Common myeloid progenitor, CD34-positive (primary cell): ENCODE data around the gene TSHB.

Experiments
- CTCF ChIA-PET: fragments of 350-600 bp; sonication (Branson Sonifier 250); formaldehyde crosslinking; loops from one replicate; lab custom pipeline; 2021; ENCODE audit warnings: antibody characterized with exemption; lab: Charles Lee
- POLR2A ChIA-PET: fragments of 350-600 bp; sonication (Branson Sonifier 250); formaldehyde crosslinking; loops from one replicate; lab custom pipeline; 2021; ENCODE audit warnings: antibody characterized with exemption; lab: Charles Lee
- DNase-seq, 3 donors: peaks; one replicate each; pipeline versions ENCODE4 v3.0.0 to v3.0.0-alpha.2; 2013
- H3K27ac ChIP-seq, 2 experiments: 1 replicate in 1 of 2; 2 replicates in 1 of 2; pipeline ENCODE4 v1.7.0; 2013; ENCODE audit warnings: inconsistent platforms in 2 of 2, low read length in 2 of 2, mild to moderate bottlenecking in 2 of 2, low read depth in 1 of 2, moderate library complexity in 1 of 2; ENCODE audit not compliant: severe bottlenecking in 2 of 2, insufficient read depth in 1 of 2, poor library complexity in 1 of 2
- H3K27me3 ChIP-seq, 5 experiments: replicated peaks in 2 of 5; 1 replicate in 3 of 5; 2 replicates in 2 of 5; pipeline versions ENCODE4 v1.6.1 to v1.7.0; 2013; ENCODE audit warnings: low read length in 4 of 5, mild to moderate bottlenecking in 2 of 5, moderate library complexity in 2 of 5, inconsistent platforms in 1 of 5; ENCODE audit not compliant: insufficient read depth in 5 of 5, control insufficient read depth in 4 of 5
- H3K36me3 ChIP-seq, 4 experiments: 1 replicate in 2 of 4; 2 replicates in 2 of 4; pipeline versions ENCODE4 v1.6.1 to v1.7.0; 2013; ENCODE audit warnings: low read length in 3 of 4, control low read depth in 1 of 4, mild to moderate bottlenecking in 1 of 4; ENCODE audit not compliant: control insufficient read depth in 4 of 4, insufficient read depth in 4 of 4
- H3K4me1 ChIP-seq, 4 experiments: 1 replicate in 3 of 4; 2 replicates in 1 of 4; pipeline versions ENCODE4 v1.6.1 to v1.7.1; 2013; ENCODE audit warnings: low read length in 3 of 4, mild to moderate bottlenecking in 3 of 4, control low read depth in 1 of 4, inconsistent platforms in 1 of 4, moderate library complexity in 1 of 4; ENCODE audit not compliant: control insufficient read depth in 4 of 4, insufficient read depth in 4 of 4; ENCODE audit errors: control extremely low read depth in 1 of 4
- H3K4me3 ChIP-seq, 7 experiments: 1 replicate in 4 of 7; 2 replicates in 3 of 7; pipeline versions ENCODE4 v1.5.1 to v1.7.0; 2013; ENCODE audit warnings: mild to moderate bottlenecking in 7 of 7, low read length in 6 of 7, moderate library complexity in 6 of 7, inconsistent platforms in 2 of 7, low read depth in 2 of 7, control low read depth in 1 of 7; ENCODE audit not compliant: insufficient read depth in 4 of 7, control insufficient read depth in 1 of 7; ENCODE audit errors: extremely low read depth in 1 of 7
- H3K9me3 ChIP-seq, 5 experiments: 1 replicate in 4 of 5; 2 replicates in 1 of 5; pipeline versions ENCODE4 v1.6.1 to v1.7.1; 2013; ENCODE audit warnings: low read length in 4 of 5, mild to moderate bottlenecking in 2 of 5, inconsistent platforms in 1 of 5, low read depth in 1 of 5, moderate library complexity in 1 of 5; ENCODE audit not compliant: control insufficient read depth in 4 of 5, insufficient read depth in 2 of 5; ENCODE audit errors: control extremely low read depth in 1 of 5
- WGBS: methylation state at CpG from one replicate; pipeline ENCODE4 v1.1.5; 2013; ENCODE audit not compliant: insufficient coverage; 5-methylcytosine and 5-hydroxymethylcytosine counted together

TSHB gene

DNA sequence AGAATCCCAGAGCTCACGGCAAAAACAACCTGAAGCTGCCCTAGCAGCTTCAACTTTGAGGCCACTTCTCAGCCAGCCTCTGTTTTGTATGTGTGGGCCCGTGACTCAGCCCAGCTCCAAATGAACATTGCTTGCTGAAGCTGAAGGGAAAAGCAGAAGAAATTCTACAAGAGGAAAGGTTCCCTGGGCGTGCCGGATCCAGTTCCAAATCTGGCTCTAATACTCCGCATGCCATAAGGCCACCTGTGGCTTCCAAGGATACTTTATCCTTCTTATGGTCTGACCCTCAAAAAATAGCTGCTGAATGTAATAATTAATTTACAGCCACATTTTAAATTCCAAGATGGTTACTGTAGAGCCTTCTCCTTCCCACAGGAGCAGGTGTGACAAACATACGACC lies 35.4 kb downstream of the TSHB start:
- no peak overlapping the region for H3K4me3 ChIP-seq
- POLR2A ChIA-PET, result interaction anchor here (0.8 kb wide), 1 partner anchor 20 kb away, joined by 3 read pairs; no protein-coding TSS in a partner anchor
- H3K27me3 ChIP-seq, result no peaks in the 10 kb centered on the region
- 100% methylated on average over 3 of the region's 6 CpGs for WGBS
- no peaks in the 10 kb centered on the region for H3K9me3 ChIP-seq
- CTCF ChIA-PET, result interaction anchor here (0.7 to 1.9 kb wide), 5 partner anchors 12 to 47 kb away, joined by 3 to 5 read pairs (median 3); no protein-coding TSS in a partner anchor
- H3K36me3 ChIP-seq, result peaks cover 0 to 57% (median 14%) of the 10 kb centered on the region in 4 experiments
- DNase-seq, result peak in 1 of 3 donors; percentile 13
- H3K4me1 ChIP-seq, result peaks cover 0 to 46% (median 29%) of the 10 kb centered on the region in 4 experiments
- no peak overlapping the region for H3K27ac ChIP-seq

DNA sequence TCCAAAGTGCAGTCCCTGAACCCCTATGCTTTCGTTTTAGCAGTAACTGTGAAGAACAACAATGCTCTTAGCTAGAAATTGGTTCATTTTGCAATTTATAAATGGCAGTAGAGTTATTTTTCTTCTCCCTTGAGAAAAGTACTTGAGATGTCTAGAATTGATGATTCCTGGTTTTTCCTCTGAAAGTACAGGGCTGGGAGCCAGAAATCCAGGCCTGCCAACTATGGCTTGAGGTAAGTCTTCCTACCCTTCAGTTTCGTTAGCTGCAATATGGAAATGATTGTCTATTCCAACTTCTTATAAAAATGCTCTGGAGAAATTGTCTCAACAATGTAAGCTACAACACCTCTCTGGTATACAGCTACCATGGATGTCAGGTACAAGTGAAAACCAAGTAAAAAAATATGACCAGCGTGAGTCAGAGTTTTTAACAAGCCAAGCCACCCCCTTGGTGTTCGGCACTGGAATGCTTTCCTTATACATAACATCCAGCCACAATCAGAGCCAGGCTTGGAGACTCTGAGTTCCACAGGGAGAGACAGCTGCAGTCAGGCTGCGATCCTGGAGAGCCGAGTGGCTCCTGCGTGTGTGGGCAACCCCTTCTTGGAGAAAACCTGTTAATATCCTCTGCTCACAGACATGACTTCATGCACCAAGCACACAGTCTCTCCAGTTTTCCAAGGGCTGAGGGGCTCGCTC lies 37.7 kb downstream of the TSHB start:
- ChIA-PET CTCF (interaction anchor here (1.3 to 2.8 kb wide), 5 partner anchors 9 to 45 kb away, joined by 3 to 10 read pairs (median 4); no protein-coding TSS in a partner anchor), POLR2A (interaction anchor here (0.7 kb wide), 1 partner anchor 23 kb away, joined by 3 read pairs; no protein-coding TSS in a partner anchor)
- no peak for DNase-seq
- Histone ChIP-seq H3K9me3 (no peaks in the 10 kb centered on the region), H3K27me3 (no peaks in the 10 kb centered on the region), H3K36me3 (peaks cover 0 to 75% (median 19%) of the 10 kb centered on the region in 4 experiments), H3K4me1 (peaks cover 0 to 37% (median 21%) of the 10 kb centered on the region in 4 experiments), H3K4me3 (no peak overlapping the region), H3K27ac (no peak overlapping the region)
- WGBS, result 100% methylated on average over 5 of the region's 8 CpGs

DNA sequence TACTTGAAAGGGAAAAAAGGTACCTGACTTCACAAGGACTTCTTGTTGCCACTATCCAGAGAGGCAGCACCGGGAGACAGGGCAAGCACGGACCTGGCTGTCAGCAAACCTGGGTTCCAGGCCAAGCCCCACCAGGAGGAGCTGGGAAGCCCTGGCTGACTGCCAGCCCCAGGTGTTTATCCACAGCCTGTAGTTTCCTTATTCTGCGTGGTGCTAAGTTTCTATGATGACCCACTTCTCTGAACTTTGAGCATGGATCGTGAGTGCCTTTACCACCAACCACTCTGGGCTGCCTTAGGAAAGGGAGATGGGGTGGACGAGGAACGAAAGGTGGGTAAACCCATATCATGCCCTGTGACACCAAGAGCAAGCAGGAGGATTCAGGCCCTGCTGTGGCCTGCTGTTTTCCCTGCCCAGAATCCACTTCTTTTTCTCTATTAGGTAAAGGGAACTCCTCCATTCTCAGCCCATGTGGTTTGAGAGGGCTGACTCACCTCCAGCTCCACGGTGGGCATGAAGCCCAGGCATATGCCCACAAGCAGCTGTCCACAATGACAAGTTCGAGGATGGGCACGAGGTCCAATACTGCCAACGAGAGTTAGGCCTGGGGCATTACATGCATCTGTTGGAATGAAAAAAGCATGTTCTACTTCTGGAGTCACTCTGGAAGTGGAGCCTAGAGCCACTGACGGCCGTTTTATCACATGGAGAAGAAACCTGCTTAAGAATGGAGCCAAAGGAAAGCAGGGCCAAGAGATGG lies 39.4 kb downstream of the TSHB start:
- WGBS, result 74% methylated on average over 10 of the region's 12 CpGs
- Histone ChIP-seq H3K4me3 (no peak overlapping the region), H3K4me1 (peaks cover 0 to 26% (median 8%) of the 10 kb centered on the region in 4 experiments), H3K9me3 (no peaks in the 10 kb centered on the region), H3K27me3 (no peaks in the 10 kb centered on the region), H3K36me3 (peaks cover 2 to 82% (median 18%) of the 10 kb centered on the region in 4 experiments), H3K27ac (no peak overlapping the region)
- POLR2A ChIA-PET, result no interaction called here
- peak; percentile 50 to 84 (median 79) for DNase-seq
- CTCF ChIA-PET, result interaction anchor here (1.0 to 2.8 kb wide), 3 partner anchors 10 to 16 kb away, joined by 3 to 10 read pairs (median 5); no protein-coding TSS in a partner anchor

DNA sequence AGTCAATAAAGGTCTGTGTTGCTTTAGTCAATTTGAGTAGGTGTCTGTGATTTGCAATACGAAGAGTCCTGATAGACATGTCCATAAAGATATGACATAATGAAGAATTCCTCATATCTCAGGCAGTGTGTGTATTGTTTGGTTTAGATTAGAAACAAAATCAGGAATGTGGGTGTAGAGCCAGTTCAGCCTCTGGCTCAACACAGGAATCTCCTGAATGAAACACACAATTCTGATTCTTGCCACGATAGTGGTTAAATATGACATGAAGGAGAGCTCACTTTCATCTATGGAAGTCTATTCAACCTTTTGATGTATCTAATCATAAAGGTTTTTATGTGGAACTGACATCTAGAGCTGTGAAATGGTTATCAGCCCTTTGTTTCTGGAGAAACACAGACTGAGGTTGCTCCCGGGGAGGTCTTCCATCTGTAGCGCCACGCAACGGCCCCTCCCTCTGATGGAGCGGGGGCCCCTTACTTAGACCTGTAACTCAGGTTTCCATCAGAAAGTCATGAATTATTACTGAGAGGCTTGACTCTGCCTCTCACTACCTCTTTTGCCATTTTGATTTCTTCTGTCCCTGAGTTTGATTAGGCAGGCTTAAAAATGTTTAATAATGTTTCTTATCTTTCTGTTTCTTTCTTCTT lies 40.2 kb downstream of the TSHB start:
- CTCF ChIA-PET, result interaction anchor here (1.0 to 1.5 kb wide), 2 partner anchors 9 to 12 kb away, joined by 3 to 5 read pairs; no protein-coding TSS in a partner anchor
- 100% methylated on average over 4 of the region's 7 CpGs for WGBS
- H3K27me3 ChIP-seq, result no peaks in the 10 kb centered on the region
- H3K9me3 ChIP-seq, result no peaks in the 10 kb centered on the region
- H3K4me3 ChIP-seq, result no peak overlapping the region
- H3K4me1 ChIP-seq, result peaks cover 0 to 20% (median 5%) of the 10 kb centered on the region in 4 experiments
- DNase-seq, result no peak
- peaks cover 2 to 79% (median 16%) of the 10 kb centered on the region in 4 experiments for H3K36me3 ChIP-seq
- no peak overlapping the region for H3K27ac ChIP-seq
- POLR2A ChIA-PET, result no interaction called here

DNA sequence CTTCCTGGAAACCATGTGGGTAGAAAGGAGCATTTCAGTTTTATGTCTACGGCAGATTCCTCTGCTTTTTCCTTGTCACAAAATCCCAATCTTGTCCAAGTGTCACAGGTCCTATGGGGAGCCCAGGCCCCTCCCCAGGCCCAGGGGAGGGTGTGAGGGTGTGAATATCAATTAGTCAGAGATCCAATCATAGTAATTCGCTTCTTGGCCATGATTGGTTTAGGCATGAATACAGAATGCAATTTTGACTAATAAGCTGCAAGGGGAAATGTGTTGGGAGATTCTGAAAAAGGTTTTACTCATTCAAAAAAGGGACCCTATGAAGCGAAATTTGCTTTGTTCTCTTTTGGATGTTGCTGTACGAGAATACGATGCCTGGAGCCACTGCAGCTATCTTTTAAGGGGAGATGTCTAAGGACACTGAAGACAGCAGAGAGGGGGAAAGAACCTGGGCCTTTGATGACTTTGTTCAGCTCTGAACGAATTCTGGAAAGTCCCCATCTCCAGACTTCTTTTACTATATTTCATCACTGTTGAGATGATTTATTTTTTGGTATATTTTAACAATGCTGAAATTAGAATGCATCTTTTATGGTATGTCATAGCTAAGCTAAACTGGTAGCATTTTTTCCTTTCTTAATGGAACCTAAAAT lies 41.5 kb downstream of the TSHB start:
- 100% methylated on average over 5 of the region's 6 CpGs for WGBS
- no peak overlapping the region for H3K4me3 ChIP-seq
- no peak overlapping the region for H3K27ac ChIP-seq
- ChIA-PET CTCF (interaction anchor here (0.8 to 1.6 kb wide), 4 partner anchors 12 to 42 kb away, joined by 3 to 5 read pairs (median 4); no protein-coding TSS in a partner anchor), POLR2A (no interaction called here)
- H3K27me3 ChIP-seq, result no peaks in the 10 kb centered on the region
- no peaks in the 10 kb centered on the region for H3K9me3 ChIP-seq
- peaks cover 2 to 67% (median 16%) of the 10 kb centered on the region in 4 experiments for H3K36me3 ChIP-seq
- no peak for DNase-seq
- peaks cover 0 to 20% (median 6%) of the 10 kb centered on the region in 4 experiments for H3K4me1 ChIP-seq

DNA sequence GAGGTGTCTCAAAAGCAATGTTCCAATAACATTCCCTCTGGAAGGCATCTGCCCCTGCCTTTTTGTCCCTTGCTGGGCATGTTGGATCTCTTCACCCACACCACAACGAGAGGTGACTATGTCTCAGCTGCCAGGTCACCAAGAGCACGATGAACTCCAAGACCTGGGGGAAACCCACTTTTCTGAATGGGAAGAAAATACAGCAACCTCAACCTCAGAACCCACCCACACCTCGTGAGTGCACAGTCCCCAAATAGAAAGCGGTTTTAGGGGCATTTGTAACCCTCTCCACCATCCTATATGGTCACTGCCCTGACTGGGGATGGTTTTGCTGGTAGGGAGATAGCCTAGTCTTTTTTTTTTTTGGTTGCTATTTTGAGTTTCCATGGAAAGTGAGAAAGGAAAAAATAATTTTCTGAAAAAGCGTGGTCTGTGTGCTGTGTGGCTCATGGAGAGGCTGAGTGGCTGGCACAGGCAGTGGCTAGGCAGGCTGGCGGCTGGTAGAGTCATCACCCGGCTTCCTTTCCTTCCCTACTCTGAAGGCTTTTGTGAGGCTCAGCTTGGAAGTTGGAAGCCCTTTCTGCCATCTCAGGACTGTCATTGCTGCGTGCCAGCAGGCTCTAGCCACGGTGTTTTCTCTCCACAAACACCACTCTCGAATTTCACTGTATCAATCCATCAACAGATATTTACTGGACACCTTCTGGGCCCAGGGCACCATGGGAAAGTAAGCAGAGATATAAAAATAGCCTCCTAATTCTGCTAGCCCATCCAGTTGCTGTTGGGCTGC lies 43.9 kb downstream of the TSHB start:
- no peak for DNase-seq
- ChIA-PET POLR2A (no interaction called here), CTCF (interaction anchor here (1.0 kb wide), 1 partner anchor 12 kb away, joined by 3 read pairs; no protein-coding TSS in a partner anchor)
- Histone ChIP-seq H3K27me3 (no peaks in the 10 kb centered on the region), H3K36me3 (peaks cover 2 to 47% (median 8%) of the 10 kb centered on the region in 4 experiments), H3K9me3 (no peaks in the 10 kb centered on the region), H3K27ac (no peak overlapping the region), H3K4me3 (no peak overlapping the region), H3K4me1 (peaks cover 0 to 20% (median 6%) of the 10 kb centered on the region in 4 experiments)
- WGBS, result 92% methylated on average over 8 of the region's 10 CpGs
